GM12892 (cell line): Measurements from ENCODE around the gene CADM3.

ENCODE experiments used
- POLR2A ChIP-seq: IDR thresholded peaks from 2 replicates; pipeline ENCODE4 v1.6.1; 2011; ENCODE audit warnings: low read depth, low read length, control low read depth
- POLR2AphosphoS5 ChIP-seq: IDR thresholded peaks from 2 replicates; pipeline ENCODE4 v1.6.1; 2011; ENCODE audit warnings: low read depth, low read length, control low read depth
- TAF1 ChIP-seq: IDR thresholded peaks from 2 replicates; pipeline ENCODE4 v1.6.1; 2011; ENCODE audit warnings: low read depth, mild to moderate bottlenecking, control low read depth, low read length, borderline replicate concordance

GRCh38 chr1:159180516-159180915, 9.1 kb downstream of the CADM3 start:
- TF ChIP-seq POLR2A: no peak
- no peak for TF ChIP-seq TAF1
- TF ChIP-seq POLR2AphosphoS5: no peak
